Loucy (cell line): ENCODE data around the gene ARFGEF3.

Source experiments
- H2AFZ ChIP-seq: fragments of 200-600 bp; sonication (generic); 2 replicates; pipeline ENCODE4 v1.6.0; 2016; ENCODE audit warnings: antibody characterized with exemption, mild to moderate bottlenecking, low read length, moderate library complexity
- H3F3A ChIP-seq: fragments of 200-600 bp; 2 replicates; pipeline ENCODE4 v1.6.0; 2016; ENCODE audit warnings: antibody characterized with exemption, low read depth, mild to moderate bottlenecking
- H3K27me3 ChIP-seq: fragments of 200-600 bp; sonication (generic); 2 replicates; pipeline ENCODE4 v1.6.1; 2014; ENCODE audit warnings: low read length, mild to moderate bottlenecking; ENCODE audit not compliant: insufficient read depth, poor library complexity, severe bottlenecking
- H3K36me3 ChIP-seq: fragments of 200-600 bp; sonication (generic); 2 replicates; pipeline ENCODE4 v1.6.1; 2016; ENCODE audit warnings: low read length; ENCODE audit not compliant: insufficient read depth
- H3K4me1 ChIP-seq: fragments of 200-600 bp; sonication (generic); 2 replicates; pipeline ENCODE4 v1.5.1; 2014; ENCODE audit warnings: low read length, mild to moderate bottlenecking; ENCODE audit not compliant: insufficient read depth, poor library complexity, severe bottlenecking
- H3K4me2 ChIP-seq: fragments of 200-600 bp; sonication (generic); 2 replicates; pipeline ENCODE4 v1.6.0; 2014; ENCODE audit warnings: antibody characterized with exemption, low read length, low read depth, mild to moderate bottlenecking; ENCODE audit not compliant: poor library complexity, severe bottlenecking
- H3K4me3 ChIP-seq: fragments of 200-600 bp; sonication (generic); 2 replicates; pipeline ENCODE4 v1.5.1; 2014; ENCODE audit warnings: low read length, mild to moderate bottlenecking, mixed read lengths; ENCODE audit not compliant: poor library complexity, severe bottlenecking
- H3K79me2 ChIP-seq: fragments of 200-600 bp; sonication (generic); 2 replicates; pipeline ENCODE4 v1.6.1; 2014; ENCODE audit warnings: low read length; ENCODE audit not compliant: insufficient read depth
- H3K9ac ChIP-seq: fragments of 200-600 bp; sonication (generic); 2 replicates; pipeline ENCODE4 v1.6.0; 2014; ENCODE audit warnings: mild to moderate bottlenecking, low read depth, low read length, moderate library complexity; ENCODE audit not compliant: poor library complexity, severe bottlenecking
- H3K9me2 ChIP-seq: fragments of 200-600 bp; sonication (generic); replicated peaks from 2 replicates; pipeline ENCODE4 v1.6.1; 2016; ENCODE audit warnings: low read depth, low read length, mixed read lengths
- H3K9me3 ChIP-seq: fragments of 200-600 bp; sonication (generic); 2 replicates; pipeline ENCODE4 v1.6.1; 2014; ENCODE audit warnings: mild to moderate bottlenecking, antibody characterized with exemption, low read length, low read depth; ENCODE audit not compliant: insufficient read depth
- H4K20me1 ChIP-seq: fragments of 200-600 bp; sonication (generic); 2 replicates; pipeline ENCODE4 v1.6.0; 2014; ENCODE audit warnings: antibody characterized with exemption, low read length, mild to moderate bottlenecking; ENCODE audit not compliant: insufficient read depth, poor library complexity, severe bottlenecking
- EZH2phosphoT487 ChIP-seq: fragments of 200-600 bp; IDR thresholded peaks from 2 replicates; pipeline ENCODE4 v1.6.1; 2018; ENCODE audit warnings: antibody characterized with exemption, mild to moderate bottlenecking, moderate library complexity, borderline replicate concordance
- TF ChIP-seq, protein P1 (sequence below): fragments of 200-600 bp; sonication (generic); conservative IDR thresholded peaks from 2 replicates; pipeline ENCODE4 v1.5.1; 2014; ENCODE audit warnings: mild to moderate bottlenecking, antibody characterized with exemption, low read length

Gene ARFGEF3

GRCh38 chr6:138183790-138184134 is 22.0 kb downstream of the ARFGEF3 start:
- Histone ChIP-seq H3K4me3 (no peak overlapping the region), H2AFZ (no peak overlapping the region), H3K4me1 (no peaks in the 10 kb centered on the region), H3K9me2 (no peaks in the 10 kb centered on the region), H3K27me3 (no peaks in the 10 kb centered on the region), H4K20me1 (no peaks in the 10 kb centered on the region), H3K9ac (no peak overlapping the region), H3K4me2 (no peak overlapping the region), H3K79me2 (no peaks in the 10 kb centered on the region), H3F3A (no peaks in the 10 kb centered on the region), H3K36me3 (no peaks in the 10 kb centered on the region), H3K9me3 (no peaks in the 10 kb centered on the region)
- TF ChIP-seq EZH2phosphoT487 = no peak

DNA sequence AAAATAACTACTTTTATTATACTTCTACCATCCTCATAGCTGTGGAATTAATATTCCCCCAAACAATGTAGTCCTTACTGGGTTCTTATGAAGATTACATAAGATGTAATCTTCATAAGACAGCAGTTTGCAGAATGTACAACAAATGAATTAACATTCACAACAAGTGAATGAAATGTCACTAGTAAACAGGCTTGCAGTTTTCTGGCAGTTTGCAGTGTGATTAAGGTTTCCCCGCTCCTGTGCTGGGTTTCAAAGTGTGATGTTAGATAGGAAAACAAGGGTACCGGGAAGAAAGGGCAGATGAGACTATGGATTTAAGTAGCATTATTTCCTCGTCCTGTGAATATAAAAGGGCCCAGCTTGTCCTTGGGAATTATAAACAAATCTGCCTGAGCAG is 22.5 kb downstream of the ARFGEF3 start:
- no peaks in the 10 kb centered on the region for H3K79me2 ChIP-seq
- no peaks in the 10 kb centered on the region for H3K9me3 ChIP-seq
- no peak overlapping the region for H3K9ac ChIP-seq
- TF ChIP-seq, protein P1, sequence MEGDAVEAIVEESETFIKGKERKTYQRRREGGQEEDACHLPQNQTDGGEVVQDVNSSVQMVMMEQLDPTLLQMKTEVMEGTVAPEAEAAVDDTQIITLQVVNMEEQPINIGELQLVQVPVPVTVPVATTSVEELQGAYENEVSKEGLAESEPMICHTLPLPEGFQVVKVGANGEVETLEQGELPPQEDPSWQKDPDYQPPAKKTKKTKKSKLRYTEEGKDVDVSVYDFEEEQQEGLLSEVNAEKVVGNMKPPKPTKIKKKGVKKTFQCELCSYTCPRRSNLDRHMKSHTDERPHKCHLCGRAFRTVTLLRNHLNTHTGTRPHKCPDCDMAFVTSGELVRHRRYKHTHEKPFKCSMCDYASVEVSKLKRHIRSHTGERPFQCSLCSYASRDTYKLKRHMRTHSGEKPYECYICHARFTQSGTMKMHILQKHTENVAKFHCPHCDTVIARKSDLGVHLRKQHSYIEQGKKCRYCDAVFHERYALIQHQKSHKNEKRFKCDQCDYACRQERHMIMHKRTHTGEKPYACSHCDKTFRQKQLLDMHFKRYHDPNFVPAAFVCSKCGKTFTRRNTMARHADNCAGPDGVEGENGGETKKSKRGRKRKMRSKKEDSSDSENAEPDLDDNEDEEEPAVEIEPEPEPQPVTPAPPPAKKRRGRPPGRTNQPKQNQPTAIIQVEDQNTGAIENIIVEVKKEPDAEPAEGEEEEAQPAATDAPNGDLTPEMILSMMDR = no peak
- TF ChIP-seq EZH2phosphoT487 = no peak
- no peaks in the 10 kb centered on the region for H3K9me2 ChIP-seq
- H3K4me1 ChIP-seq = no peaks in the 10 kb centered on the region
- no peak overlapping the region for H3K4me2 ChIP-seq
- H3F3A ChIP-seq = no peaks in the 10 kb centered on the region
- no peaks in the 10 kb centered on the region for H4K20me1 ChIP-seq
- no peaks in the 10 kb centered on the region for H3K36me3 ChIP-seq
- H3K27me3 ChIP-seq = no peaks in the 10 kb centered on the region
- H2AFZ ChIP-seq = no peak overlapping the region
- H3K4me3 ChIP-seq = no peak overlapping the region

DNA sequence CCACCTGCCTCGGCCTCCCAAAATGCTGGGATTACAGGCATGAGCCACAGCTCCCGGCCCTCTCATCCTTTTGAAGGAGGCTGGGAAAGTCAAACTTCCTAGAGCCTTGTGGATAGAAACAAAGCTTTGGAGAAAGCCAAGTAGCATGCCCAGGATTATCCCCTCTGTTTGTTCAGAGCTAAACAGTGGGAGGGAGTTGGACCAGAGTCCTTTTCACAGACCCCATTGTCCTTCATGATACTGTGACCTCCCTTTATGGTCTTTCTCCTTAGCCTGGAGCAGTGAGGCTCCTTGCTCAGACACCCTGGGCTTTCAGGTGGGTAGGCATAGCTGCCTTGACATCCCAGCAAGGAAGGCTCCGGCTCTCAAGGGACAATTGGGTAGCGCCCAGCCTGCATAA is 25.4 kb downstream of the ARFGEF3 start:
- H4K20me1 ChIP-seq = no peaks in the 10 kb centered on the region
- no peaks in the 10 kb centered on the region for H3K79me2 ChIP-seq
- H3K9me2 ChIP-seq = no peaks in the 10 kb centered on the region
- H3K4me3 ChIP-seq = no peak overlapping the region
- no peaks in the 10 kb centered on the region for H3K4me1 ChIP-seq
- no peaks in the 10 kb centered on the region for H3K36me3 ChIP-seq
- H3K9ac ChIP-seq = no peak overlapping the region
- H3K27me3 ChIP-seq = no peaks in the 10 kb centered on the region
- TF ChIP-seq EZH2phosphoT487 = no peak
- TF ChIP-seq, protein P1 = no peak
- H2AFZ ChIP-seq = no peak overlapping the region
- H3K9me3 ChIP-seq = no peaks in the 10 kb centered on the region
- H3F3A ChIP-seq = no peaks in the 10 kb centered on the region
- H3K4me2 ChIP-seq = no peak overlapping the region

GRCh38 chr6:138188278-138188941 is 26.7 kb downstream of the ARFGEF3 start:
- Histone ChIP-seq H3K9me3 (no peaks in the 10 kb centered on the region), H3K79me2 (no peaks in the 10 kb centered on the region), H2AFZ (no peak overlapping the region), H3K27me3 (no peaks in the 10 kb centered on the region), H3K9me2 (no peaks in the 10 kb centered on the region), H3K4me1 (no peaks in the 10 kb centered on the region), H3K4me3 (no peak overlapping the region), H3K4me2 (no peak overlapping the region), H3F3A (no peaks in the 10 kb centered on the region), H3K36me3 (no peaks in the 10 kb centered on the region), H3K9ac (no peak overlapping the region), H4K20me1 (no peaks in the 10 kb centered on the region)
- TF ChIP-seq, protein P1 = no peak
- TF ChIP-seq EZH2phosphoT487 = no peak
